SK-N-DZ (cell line): ENCODE data around the gene VEZF1.

Experiments
- DNase-seq: peaks from one replicate; pipeline ENCODE4 v3.0.0-alpha.2; 2015; ENCODE audit warnings: low spot score
- small RNA-seq, 2 experiments: library from RNA; depleted of rRNA; stranded (forward); fragments of <200 nt; gene quantifications; one replicate each; pipeline ENCODE3, GENCODE V24; 2014

The VEZF1 gene

GRCh38 chr17:57928928-57929327, 59.1 kb downstream of the VEZF1 start:
- no peak for DNase-seq

GRCh38 chr17:57927048-57927723, 60.9 kb downstream of the VEZF1 start:
- DNase-seq, result peak; percentile 49

GRCh38 chr17:57926723-57927047, 61.4 kb downstream of the VEZF1 start:
- no peak for DNase-seq

GRCh38 chr17:57925361-57925990, 62.6 kb downstream of the VEZF1 start:
- DNase-seq, result no peak

- DNase-seq, result no peak
Measured at GRCh38 chr17:57924677-57925076, 63.4 kb downstream of the VEZF1 start.

Small RNA genes within 50 kb of the gene (small RNA-seq; reads per million reads assigned to genes)
- 0 reads per million in 2 experiments for gene AC015813.4
